ENCODE data around the gene ACBD6.

GRCh38 chr1:180488661-180489060 is 13.7 kb downstream of the ACBD6 start:
- TF ChIP-seq POLR2A (IDR thresholded peaks at IDR 0.05) (no peak), CTCF (IDR thresholded peaks at IDR 0.05) (no peak)

Data from breast epithelium (tissue), 3 donors.